Activated CD4-positive, alpha-beta memory T cell treated with anti-CD3 and anti-CD28 coated beads, Interleukin-2, amount 10 ng/mL, durations not matched to agents 7 days and 5 days (primary cell): Measurements from ENCODE around the gene KRTAP12-2. TPM values are rescaled to one million over a fixed set of nuclear protein-coding genes. Genes with fewer than 3 reads are reported as not detected.

Source experiments
- CTCF ChIA-PET: fragments of 350-600 bp; sonication (Branson Sonifier 250); formaldehyde crosslinking; loops from one replicate; lab custom pipeline; 2021; ENCODE audit warnings: antibody characterized with exemption, inconsistent platforms; lab: Charles Lee
- POLR2A ChIA-PET: fragments of 350-600 bp; sonication (Branson Sonifier 250); formaldehyde crosslinking; loops from one replicate; lab custom pipeline; 2021; ENCODE audit warnings: antibody characterized with exemption; lab: Charles Lee
- DNase-seq: peaks from one replicate; pipeline ENCODE4 v3.0.0-alpha.2; 2020
- H3K27ac Mint-ChIP-seq: one replicate; pipeline ENCODE4 v1.8.0; 2021; ENCODE audit warnings: mild to moderate bottlenecking, mixed read lengths
- H3K27me3 Mint-ChIP-seq: one replicate; pipeline ENCODE4 v1.8.0; 2021; ENCODE audit warnings: mixed read lengths
- H3K36me3 Mint-ChIP-seq: one replicate; pipeline ENCODE4 v1.8.0; 2021; ENCODE audit warnings: low read depth, mixed read lengths
- H3K4me1 Mint-ChIP-seq: one replicate; pipeline ENCODE4 v1.8.0; 2021; ENCODE audit warnings: mixed read lengths
- H3K4me3 Mint-ChIP-seq: one replicate; pipeline ENCODE4 v1.8.0; 2021; ENCODE audit warnings: mild to moderate bottlenecking, mixed read lengths
- H3K9me3 Mint-ChIP-seq: one replicate; pipeline ENCODE4 v1.8.0; 2021; ENCODE audit warnings: mixed read lengths
- total RNA-seq, 2 experiments: library from RNA; stranded (reverse); gene quantifications; one replicate each; pipeline ENCODE4 v1.2.3, GENCODE V29; 2021

Gene KRTAP12-2
- total RNA-seq, 2 experiments from 2014 or later: not detected

GRCh38 chr21:44618504-44618903 lies 48.2 kb downstream of the KRTAP12-2 start:
- Mint-ChIP-seq H3K36me3 (peaks cover 41% of the 10 kb centered on the region), H3K9me3 (peaks cover 37% of the 10 kb centered on the region), H3K4me3 (peak overlapping the region; percentile 42), H3K27ac (peak overlapping the region; percentile 73), H3K27me3 (peaks cover 4% of the 10 kb centered on the region), H3K4me1 (peaks cover 33% of the 10 kb centered on the region)
- CTCF ChIA-PET: interaction anchor here (0.8 to 1.5 kb wide), 6 partner anchors 23 to 182 kb away, joined by 3 to 6 read pairs (median 4); partner anchors contain the start of gene KRTAP12-3
- DNase-seq: no peak
- POLR2A ChIA-PET: interaction anchor here (0.7 to 2.0 kb wide), 9 partner anchors 9 to 71 kb away, joined by 3 to 18 read pairs (median 4); partner anchors contain the start of genes KRTAP12-3 and KRTAP12-4

- H3K36me3 Mint-ChIP-seq: peaks cover 30% of the 10 kb centered on the region
- no peak overlapping the region for H3K27ac Mint-ChIP-seq
- POLR2A ChIA-PET: interaction anchor here (1.4 kb wide), 1 partner anchor 41 kb away, joined by 3 read pairs; the partner anchor contains the start of gene KRTAP12-3
- CTCF ChIA-PET: no interaction called here
- H3K4me1 Mint-ChIP-seq: peaks cover 33% of the 10 kb centered on the region
- H3K4me3 Mint-ChIP-seq: no peak overlapping the region
- no peaks in the 10 kb centered on the region for H3K27me3 Mint-ChIP-seq
- DNase-seq: no peak
- peaks cover 31% of the 10 kb centered on the region for H3K9me3 Mint-ChIP-seq
These were observed 49.6 kb downstream of the KRTAP12-2 start for GRCh38 chr21:44617071-44617501.

- Mint-ChIP-seq H3K4me1 (peaks cover 33% of the 10 kb centered on the region), H3K9me3 (peaks cover 30% of the 10 kb centered on the region), H3K27me3 (no peaks in the 10 kb centered on the region), H3K4me3 (no peak overlapping the region), H3K27ac (no peak overlapping the region), H3K36me3 (peaks cover 30% of the 10 kb centered on the region)
- ChIA-PET CTCF (no interaction called here), POLR2A (interaction anchor here (1.4 kb wide), 1 partner anchor 41 kb away, joined by 3 read pairs; the partner anchor contains the start of gene KRTAP12-3)
- no peak for DNase-seq
These were observed 50.2 kb downstream of the KRTAP12-2 start for GRCh38 chr21:44616591-44616926.

Other genes with a start within 250 kb of the KRTAP12-2 start
- 1 to 10 TPM; 3.7 to 3.8 TPM for gene LRRC3, start 211.4 kb downstream of the KRTAP12-2 start, total RNA-seq
- not detected for gene KRTAP10-1, start 126.7 kb downstream of the KRTAP12-2 start, total RNA-seq
- not detected for gene KRTAP10-2, start 115.4 kb downstream of the KRTAP12-2 start, total RNA-seq
- gene KRTAP10-3, start 108.1 kb downstream of the KRTAP12-2 start, total RNA-seq: not detected
- not detected for gene KRTAP10-4, start 93.2 kb downstream of the KRTAP12-2 start, total RNA-seq
- gene KRTAP10-5, start 86.3 kb downstream of the KRTAP12-2 start, total RNA-seq: not detected
- gene KRTAP10-6, start 74.4 kb downstream of the KRTAP12-2 start, total RNA-seq: not detected
- gene KRTAP10-7, start 66.3 kb downstream of the KRTAP12-2 start, total RNA-seq: not detected
- not detected for gene KRTAP10-8, start 54.8 kb downstream of the KRTAP12-2 start, total RNA-seq
- gene KRTAP10-9, start 39.8 kb downstream of the KRTAP12-2 start, total RNA-seq: not detected
- not detected for gene KRTAP10-10, start 29.6 kb downstream of the KRTAP12-2 start, total RNA-seq
- gene KRTAP10-11, start 20.5 kb downstream of the KRTAP12-2 start, total RNA-seq: not detected
- gene KRTAP12-4, start 12.3 kb downstream of the KRTAP12-2 start, total RNA-seq: not detected
- not detected for gene KRTAP12-3, start 9.0 kb downstream of the KRTAP12-2 start, total RNA-seq
- gene KRTAP12-1, start 15.2 kb upstream of the KRTAP12-2 start, total RNA-seq: not detected
- gene KRTAP10-12, start 30.2 kb upstream of the KRTAP12-2 start, total RNA-seq: not detected
- not detected for gene TSPEAR, start 44.6 kb upstream of the KRTAP12-2 start, total RNA-seq
- gene UBE2G2, start 134.9 kb upstream of the KRTAP12-2 start, total RNA-seq: 10 to 100 TPM; 70.7 to 74.0 TPM
- 10 to 100 TPM; 86.5 to 89.0 TPM for gene SUMO3, start 151.1 kb upstream of the KRTAP12-2 start, total RNA-seq
- 10 to 100 TPM; 80.3 to 82.6 TPM for gene PTTG1IP, start 206.8 kb upstream of the KRTAP12-2 start, total RNA-seq